HepG2 (cell line): ENCODE data around the gene PTGR1. TPM values are rescaled to one million over a fixed set of nuclear protein-coding genes. Genes with fewer than 3 reads are reported as not detected.

Source experiments
- CC2D1A ChIP-seq: sonication (generic); formaldehyde crosslinking; IDR thresholded peaks from 2 replicates; pipeline ENCODE4 v1.8.1; 2023; ENCODE audit warnings: mild to moderate bottlenecking, missing genetic modification reagents
- DMAP1 ChIP-seq: IDR thresholded peaks from 2 replicates; pipeline ENCODE4 v1.6.1; 2016
- FLYWCH1 ChIP-seq: sonication (generic); formaldehyde crosslinking; IDR thresholded peaks from 2 replicates; pipeline ENCODE4 v1.8.1; 2023; ENCODE audit warnings: mild to moderate bottlenecking, missing genetic modification reagents
- ONECUT2 ChIP-seq: sonication (generic); formaldehyde crosslinking; IDR thresholded peaks from 2 replicates; pipeline ENCODE4 v1.4.0; 2020; ENCODE audit warnings: missing genetic modification reagents
- RFX3 ChIP-seq: IDR thresholded peaks from 2 replicates; pipeline ENCODE4 v1.6.1; 2016; ENCODE audit warnings: missing biosample characterization, missing genetic modification reagents
- SMC3 ChIP-seq: IDR thresholded peaks from 2 replicates; pipeline ENCODE4 v1.6.1; 2011; ENCODE audit warnings: low read length, improper control_type of control experiment
- SNRNP70 ChIP-seq: fragments of 200-400 bp; formaldehyde crosslinking; IDR thresholded peaks from 2 replicates; pipeline ENCODE4 v1.6.1; 2017; ENCODE audit warnings: mild to moderate bottlenecking, low read depth, low read length, moderate library complexity
- ZC3H13 ChIP-seq: sonication (generic); formaldehyde crosslinking; IDR thresholded peaks from 2 replicates; pipeline ENCODE4 v1.8.1; 2023; ENCODE audit warnings: mild to moderate bottlenecking, missing genetic modification reagents, moderate library complexity
- ZFP90 ChIP-seq: sonication (generic); formaldehyde crosslinking; IDR thresholded peaks from 2 replicates; pipeline ENCODE4 v1.8.0; 2022; ENCODE audit warnings: missing genetic modification reagents, mild to moderate bottlenecking, inconsistent platforms, borderline replicate concordance
- ZNF138 ChIP-seq: sonication (generic); formaldehyde crosslinking; IDR thresholded peaks from 2 replicates; pipeline ENCODE4 v1.5.0; 2020; ENCODE audit warnings: mild to moderate bottlenecking, low read depth, missing genetic modification reagents
- ZNF264 ChIP-seq: sonication (generic); formaldehyde crosslinking; IDR thresholded peaks from 2 replicates; pipeline ENCODE4 v1.4.0; 2020; ENCODE audit warnings: missing genetic modification reagents
- ZNF335 ChIP-seq: sonication (generic); formaldehyde crosslinking; IDR thresholded peaks from 2 replicates; pipeline ENCODE4 v1.4.0; 2020; ENCODE audit warnings: missing genetic modification reagents
- ZNF337 ChIP-seq: sonication (generic); formaldehyde crosslinking; IDR thresholded peaks from 2 replicates; pipeline ENCODE4 v1.5.1; 2020; ENCODE audit warnings: missing genetic modification reagents, low read depth, mild to moderate bottlenecking, borderline replicate concordance
- ZNF550 ChIP-seq: sonication (generic); formaldehyde crosslinking; IDR thresholded peaks from 2 replicates; pipeline ENCODE4 v1.4.0; 2020; ENCODE audit warnings: mild to moderate bottlenecking, missing genetic modification reagents, borderline replicate concordance
- ZNF572 ChIP-seq: sonication (generic); formaldehyde crosslinking; IDR thresholded peaks from 2 replicates; pipeline ENCODE4 v1.5.1; 2020; ENCODE audit warnings: mild to moderate bottlenecking, missing genetic modification reagents
- ZNF761 ChIP-seq: sonication (generic); formaldehyde crosslinking; conservative IDR thresholded peaks from 2 replicates; pipeline ENCODE4 v1.4.0; 2020; ENCODE audit warnings: mild to moderate bottlenecking, missing genetic modification reagents
- polyA plus RNA-seq, 8 experiments: library from polyadenylated mRNA; depleted of rRNA in 3 of 8; stranded (reverse) in 7 of 8; unstranded in 1 of 8; fragments of >200 nt; fragmentation: Illumina TruSeq in 4 of 8; extraction: Trizol in 4 of 8; gene quantifications; 2 replicates each; pipeline versions ENCODE4 v1.2.1 to v1.2.3, GENCODE V29; 2011 to 2016; ENCODE audit warnings: low read depth in 4 of 8, missing spikeins in 1 of 8, mixed read lengths in 1 of 8; ENCODE audit not compliant: insufficient read depth in 1 of 8
- total RNA-seq, 5 experiments: library from RNA; depleted of rRNA; stranded (reverse); fragments of >200 nt; fragmentation: Illumina TruSeq; extraction: Trizol; gene quantifications; 2 replicates each; pipeline ENCODE4 v1.2.3, GENCODE V29; 2016; ENCODE audit warnings: low read depth in 1 of 5
- TF ChIP-seq, protein P1 (sequence below): sonication (generic); formaldehyde crosslinking; conservative IDR thresholded peaks from 2 replicates; pipeline ENCODE4 v1.4.0; 2020; ENCODE audit warnings: missing genetic modification reagents
- TF ChIP-seq, protein P2 (sequence below): sonication (generic); formaldehyde crosslinking; IDR thresholded peaks from 2 replicates; pipeline ENCODE4 v1.5.0; 2020; ENCODE audit warnings: missing genetic modification reagents, mild to moderate bottlenecking, borderline replicate concordance
- TF ChIP-seq, protein P3 (sequence below): IDR thresholded peaks from 2 replicates; pipeline ENCODE4 v1.6.1; 2016
- TF ChIP-seq, protein P4 (sequence below): sonication (generic); formaldehyde crosslinking; IDR thresholded peaks from 2 replicates; pipeline ENCODE4 v1.8.1; 2023; ENCODE audit warnings: mild to moderate bottlenecking, inconsistent platforms, moderate library complexity, missing genetic modification reagents, borderline replicate concordance
- TF ChIP-seq, protein P5 (sequence below): sonication (generic); formaldehyde crosslinking; conservative IDR thresholded peaks from 2 replicates; pipeline ENCODE4 v1.4.0; 2020; ENCODE audit warnings: mild to moderate bottlenecking, missing genetic modification reagents, moderate library complexity

Gene PTGR1
- total and polyA plus RNA-seq, 2 of the 13 experiments (the other 11 are each of a cell fraction or from before 2014, with no cell fraction given), result 6.0 to 15.8 TPM

DNA sequence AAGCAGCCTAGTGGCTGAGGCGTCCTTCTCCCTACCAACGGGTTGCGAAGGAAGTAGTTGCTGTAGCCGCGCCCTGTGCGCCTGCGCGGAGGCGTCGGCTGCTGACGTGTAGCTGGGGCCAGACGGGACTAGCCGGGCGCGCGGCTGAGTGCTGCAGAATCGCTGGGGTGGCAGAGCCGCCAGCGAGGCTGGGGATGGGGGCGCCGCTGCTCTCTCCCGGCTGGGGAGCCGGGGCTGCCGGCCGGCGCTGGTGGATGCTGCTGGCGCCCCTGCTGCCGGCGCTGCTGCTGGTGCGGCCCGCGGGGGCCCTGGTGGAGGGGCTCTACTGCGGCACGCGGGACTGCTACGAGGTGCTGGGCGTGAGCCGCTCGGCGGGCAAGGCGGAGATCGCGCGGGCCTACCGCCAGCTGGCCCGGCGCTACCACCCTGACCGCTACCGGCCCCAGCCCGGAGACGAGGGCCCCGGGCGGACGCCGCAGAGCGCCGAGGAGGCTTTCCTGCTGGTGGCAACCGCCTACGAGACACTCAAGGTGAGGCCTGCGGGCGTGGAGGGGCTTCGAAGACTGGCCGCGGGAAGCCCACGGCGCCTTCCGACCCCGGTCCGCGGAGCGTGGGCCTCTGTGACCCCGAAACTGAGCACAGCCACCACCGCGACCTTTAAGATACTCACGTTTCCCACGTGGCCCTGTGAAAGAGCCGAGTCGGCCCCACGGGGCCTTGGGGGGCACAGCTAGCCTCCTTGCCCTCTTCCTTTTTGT is 31.9 kb upstream of the PTGR1 start, which contains the start of gene DNAJC25 (continued):
- TF ChIP-seq, protein P1, sequence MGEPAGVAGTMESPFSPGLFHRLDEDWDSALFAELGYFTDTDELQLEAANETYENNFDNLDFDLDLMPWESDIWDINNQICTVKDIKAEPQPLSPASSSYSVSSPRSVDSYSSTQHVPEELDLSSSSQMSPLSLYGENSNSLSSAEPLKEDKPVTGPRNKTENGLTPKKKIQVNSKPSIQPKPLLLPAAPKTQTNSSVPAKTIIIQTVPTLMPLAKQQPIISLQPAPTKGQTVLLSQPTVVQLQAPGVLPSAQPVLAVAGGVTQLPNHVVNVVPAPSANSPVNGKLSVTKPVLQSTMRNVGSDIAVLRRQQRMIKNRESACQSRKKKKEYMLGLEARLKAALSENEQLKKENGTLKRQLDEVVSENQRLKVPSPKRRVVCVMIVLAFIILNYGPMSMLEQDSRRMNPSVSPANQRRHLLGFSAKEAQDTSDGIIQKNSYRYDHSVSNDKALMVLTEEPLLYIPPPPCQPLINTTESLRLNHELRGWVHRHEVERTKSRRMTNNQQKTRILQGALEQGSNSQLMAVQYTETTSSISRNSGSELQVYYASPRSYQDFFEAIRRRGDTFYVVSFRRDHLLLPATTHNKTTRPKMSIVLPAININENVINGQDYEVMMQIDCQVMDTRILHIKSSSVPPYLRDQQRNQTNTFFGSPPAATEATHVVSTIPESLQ (CRISPR knock-in tag), result 0 out of 2 replicates have a peak, but pooled peaks have one; percentile 44
- TF ChIP-seq ZNF335 (CRISPR knock-in tag) (no peak), ZNF761 (CRISPR knock-in tag) (no peak), ZNF550 (CRISPR knock-in tag) (no peak), ZFP90 (CRISPR knock-in tag) (peak; percentile 73; the same call in 1 of the 2 replicates), ZNF572 (CRISPR knock-in tag) (no peak), FLYWCH1 (no peak), SMC3 (no peak), ONECUT2 (CRISPR knock-in tag) (no peak), ZNF138 (CRISPR knock-in tag) (peak; percentile 69; the same call in 1 of the 2 replicates), ZNF264 (CRISPR knock-in tag) (no peak; the same call in 1 of the 2 replicates), DMAP1 (CRISPR knock-in tag) (peak; percentile 54), ZC3H13 (peak; percentile 22), RFX3 (CRISPR knock-in tag) (peak; percentile 89), SNRNP70 (no peak), ZNF337 (CRISPR knock-in tag) (no peak), CC2D1A (CRISPR knock-in tag) (no peak)
- TF ChIP-seq, protein P2, sequence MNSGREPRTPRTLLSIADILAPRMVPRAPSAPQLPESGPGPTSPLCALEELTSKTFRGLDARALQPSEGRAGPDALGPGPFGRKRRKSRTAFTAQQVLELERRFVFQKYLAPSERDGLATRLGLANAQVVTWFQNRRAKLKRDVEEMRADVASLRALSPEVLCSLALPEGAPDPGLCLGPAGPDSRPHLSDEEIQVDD (CRISPR knock-in tag), result no peak
- TF ChIP-seq, protein P3, sequence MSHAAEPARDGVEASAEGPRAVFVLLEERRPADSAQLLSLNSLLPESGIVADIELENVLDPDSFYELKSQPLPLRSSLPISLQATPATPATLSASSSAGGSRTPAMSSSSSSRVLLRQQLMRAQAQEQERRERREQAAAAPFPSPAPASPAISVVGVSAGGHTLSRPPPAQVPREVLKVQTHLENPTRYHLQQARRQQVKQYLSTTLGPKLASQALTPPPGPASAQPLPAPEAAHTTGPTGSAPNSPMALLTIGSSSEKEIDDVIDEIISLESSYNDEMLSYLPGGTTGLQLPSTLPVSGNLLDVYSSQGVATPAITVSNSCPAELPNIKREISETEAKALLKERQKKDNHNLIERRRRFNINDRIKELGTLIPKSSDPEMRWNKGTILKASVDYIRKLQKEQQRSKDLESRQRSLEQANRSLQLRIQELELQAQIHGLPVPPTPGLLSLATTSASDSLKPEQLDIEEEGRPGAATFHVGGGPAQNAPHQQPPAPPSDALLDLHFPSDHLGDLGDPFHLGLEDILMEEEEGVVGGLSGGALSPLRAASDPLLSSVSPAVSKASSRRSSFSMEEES (CRISPR knock-in tag), result no peak
- TF ChIP-seq, protein P4, sequence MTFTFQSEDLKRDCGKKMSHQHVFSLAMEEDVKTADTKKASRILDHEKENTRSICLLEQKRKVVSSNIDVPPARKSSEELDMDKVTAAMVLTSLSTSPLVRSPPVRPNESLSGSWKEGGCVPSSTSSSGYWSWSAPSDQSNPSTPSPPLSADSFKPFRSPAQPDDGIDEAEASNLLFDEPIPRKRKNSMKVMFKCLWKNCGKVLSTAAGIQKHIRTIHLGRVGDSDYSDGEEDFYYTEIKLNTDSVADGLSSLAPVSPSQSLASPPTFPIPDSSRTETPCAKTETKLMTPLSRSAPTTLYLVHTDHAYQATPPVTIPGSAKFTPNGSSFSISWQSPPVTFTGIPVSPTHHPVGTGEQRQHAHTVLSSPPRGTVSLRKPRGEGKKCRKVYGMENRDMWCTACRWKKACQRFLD (CRISPR knock-in tag), result 0 out of 2 replicates have a peak, but pooled peaks have one; percentile 47
- TF ChIP-seq, protein P5, sequence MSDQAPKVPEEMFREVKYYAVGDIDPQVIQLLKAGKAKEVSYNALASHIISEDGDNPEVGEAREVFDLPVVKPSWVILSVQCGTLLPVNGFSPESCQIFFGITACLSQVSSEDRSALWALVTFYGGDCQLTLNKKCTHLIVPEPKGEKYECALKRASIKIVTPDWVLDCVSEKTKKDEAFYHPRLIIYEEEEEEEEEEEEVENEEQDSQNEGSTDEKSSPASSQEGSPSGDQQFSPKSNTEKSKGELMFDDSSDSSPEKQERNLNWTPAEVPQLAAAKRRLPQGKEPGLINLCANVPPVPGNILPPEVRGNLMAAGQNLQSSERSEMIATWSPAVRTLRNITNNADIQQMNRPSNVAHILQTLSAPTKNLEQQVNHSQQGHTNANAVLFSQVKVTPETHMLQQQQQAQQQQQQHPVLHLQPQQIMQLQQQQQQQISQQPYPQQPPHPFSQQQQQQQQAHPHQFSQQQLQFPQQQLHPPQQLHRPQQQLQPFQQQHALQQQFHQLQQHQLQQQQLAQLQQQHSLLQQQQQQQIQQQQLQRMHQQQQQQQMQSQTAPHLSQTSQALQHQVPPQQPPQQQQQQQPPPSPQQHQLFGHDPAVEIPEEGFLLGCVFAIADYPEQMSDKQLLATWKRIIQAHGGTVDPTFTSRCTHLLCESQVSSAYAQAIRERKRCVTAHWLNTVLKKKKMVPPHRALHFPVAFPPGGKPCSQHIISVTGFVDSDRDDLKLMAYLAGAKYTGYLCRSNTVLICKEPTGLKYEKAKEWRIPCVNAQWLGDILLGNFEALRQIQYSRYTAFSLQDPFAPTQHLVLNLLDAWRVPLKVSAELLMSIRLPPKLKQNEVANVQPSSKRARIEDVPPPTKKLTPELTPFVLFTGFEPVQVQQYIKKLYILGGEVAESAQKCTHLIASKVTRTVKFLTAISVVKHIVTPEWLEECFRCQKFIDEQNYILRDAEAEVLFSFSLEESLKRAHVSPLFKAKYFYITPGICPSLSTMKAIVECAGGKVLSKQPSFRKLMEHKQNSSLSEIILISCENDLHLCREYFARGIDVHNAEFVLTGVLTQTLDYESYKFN, result peak; percentile 51
